OCI-LY1 (cell line): Measurements from ENCODE around the gene SVIP.

Source experiments
- EZH2 ChIP-seq: fragments of 200-600 bp; sonication (generic), shearing (Covaris generic); IDR thresholded peaks from 2 replicates; pipeline ENCODE4 v1.8.0; 2017; ENCODE audit warnings: borderline replicate concordance, mixed run types, mild to moderate bottlenecking, antibody characterized with exemption, low read length, moderate library complexity, mixed read lengths
- TF ChIP-seq, protein P1 (sequence below): fragments of 200-600 bp; sonication (generic), shearing (Covaris generic); IDR thresholded peaks from 2 replicates; pipeline ENCODE4 v1.5.1; 2017; ENCODE audit warnings: mild to moderate bottlenecking, antibody characterized with exemption, low read length, moderate library complexity, mixed read lengths

DNA sequence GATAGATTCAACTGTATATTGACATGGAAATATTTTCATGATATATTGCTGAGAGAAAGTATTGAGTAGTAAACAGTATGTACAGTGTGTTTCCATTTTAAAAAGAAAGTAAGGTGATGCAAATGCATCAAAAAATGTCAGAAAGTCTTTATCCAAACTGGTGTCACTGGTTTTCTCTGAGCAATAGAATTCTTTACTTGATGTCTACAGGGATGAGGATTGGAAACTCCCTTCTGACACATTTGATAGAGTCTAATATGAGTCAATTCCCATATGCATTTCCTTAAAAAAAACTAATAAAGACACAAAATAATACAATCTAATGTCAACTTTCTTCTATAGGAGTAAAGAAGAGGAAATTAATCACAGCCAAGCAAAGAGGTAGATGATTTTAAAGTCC is 49.0 kb upstream of the SVIP start:
- TF ChIP-seq, protein P1, sequence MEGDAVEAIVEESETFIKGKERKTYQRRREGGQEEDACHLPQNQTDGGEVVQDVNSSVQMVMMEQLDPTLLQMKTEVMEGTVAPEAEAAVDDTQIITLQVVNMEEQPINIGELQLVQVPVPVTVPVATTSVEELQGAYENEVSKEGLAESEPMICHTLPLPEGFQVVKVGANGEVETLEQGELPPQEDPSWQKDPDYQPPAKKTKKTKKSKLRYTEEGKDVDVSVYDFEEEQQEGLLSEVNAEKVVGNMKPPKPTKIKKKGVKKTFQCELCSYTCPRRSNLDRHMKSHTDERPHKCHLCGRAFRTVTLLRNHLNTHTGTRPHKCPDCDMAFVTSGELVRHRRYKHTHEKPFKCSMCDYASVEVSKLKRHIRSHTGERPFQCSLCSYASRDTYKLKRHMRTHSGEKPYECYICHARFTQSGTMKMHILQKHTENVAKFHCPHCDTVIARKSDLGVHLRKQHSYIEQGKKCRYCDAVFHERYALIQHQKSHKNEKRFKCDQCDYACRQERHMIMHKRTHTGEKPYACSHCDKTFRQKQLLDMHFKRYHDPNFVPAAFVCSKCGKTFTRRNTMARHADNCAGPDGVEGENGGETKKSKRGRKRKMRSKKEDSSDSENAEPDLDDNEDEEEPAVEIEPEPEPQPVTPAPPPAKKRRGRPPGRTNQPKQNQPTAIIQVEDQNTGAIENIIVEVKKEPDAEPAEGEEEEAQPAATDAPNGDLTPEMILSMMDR = no peak
- no peak for TF ChIP-seq EZH2
